GM12892 (cell line): ENCODE data around the gene ADGRD1.

ENCODE experiments used
- POLR2A ChIP-seq: IDR thresholded peaks from 2 replicates; pipeline ENCODE4 v1.6.1; 2011; ENCODE audit warnings: low read depth, low read length, control low read depth
- TAF1 ChIP-seq: IDR thresholded peaks from 2 replicates; pipeline ENCODE4 v1.6.1; 2011; ENCODE audit warnings: low read depth, mild to moderate bottlenecking, control low read depth, low read length, borderline replicate concordance

DNA sequence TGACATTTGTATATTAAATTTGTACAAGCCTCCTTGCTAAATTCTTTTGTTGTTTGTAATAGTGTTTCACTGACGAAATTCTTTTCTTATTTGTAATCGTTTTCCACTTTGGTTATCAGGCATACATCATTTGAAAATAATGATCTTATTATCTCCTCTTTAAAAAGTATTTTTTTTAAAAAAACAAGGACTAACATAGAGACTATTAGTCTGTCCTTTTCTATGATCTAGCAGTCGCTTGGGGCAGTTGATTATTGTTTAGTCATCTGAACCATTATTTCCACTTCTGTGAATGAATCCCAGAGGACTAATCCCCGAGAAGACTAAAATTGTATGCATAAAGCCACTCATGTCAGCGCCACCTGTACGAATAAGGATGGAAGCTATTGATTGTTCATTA lies 11.5 kb downstream of the ADGRD1 start:
- no peak for TF ChIP-seq TAF1
- TF ChIP-seq POLR2A: no peak
